Thyroid gland (tissue), 4 donors: ENCODE measurements around the gene RAB40C. TPM values are rescaled to one million over a fixed set of nuclear protein-coding genes. Genes with fewer than 3 reads are reported as not detected.

ENCODE experiments used
- DNase-seq, 2 donors: peaks; one replicate each; pipeline ENCODE4 v3.0.0-alpha.2; 2019
- H3K27ac ChIP-seq, 3 donors: fragments of 200-600 bp; sonication (generic); 1 replicate in 2 of 3; 2 replicates in 1 of 3; pipeline ENCODE4 v1.5.1; 2016 to 2019; ENCODE audit warnings: mild to moderate bottlenecking in 1 of 3, moderate library complexity in 1 of 3
- H3K27me3 ChIP-seq: fragments of 200-600 bp; sonication (generic); one replicate; pipeline ENCODE4 v1.5.1; 2019
- H3K36me3 ChIP-seq, 2 donors: fragments of 200-600 bp; sonication (generic); one replicate each; pipeline ENCODE4 v1.5.1; 2016 to 2019
- H3K4me1 ChIP-seq, 2 donors: fragments of 200-600 bp; sonication (generic); one replicate each; pipeline ENCODE4 v1.5.1; 2017 to 2019
- H3K4me3 ChIP-seq, 3 donors: fragments of 200-600 bp; sonication (generic); replicated peaks in 1 of 3; 1 replicate in 2 of 3; 2 replicates in 1 of 3; pipeline ENCODE4 v1.5.1; 2016; ENCODE audit warnings: mild to moderate bottlenecking in 1 of 3
- H3K9me3 ChIP-seq: fragments of 200-600 bp; sonication (generic); one replicate; pipeline ENCODE4 v1.5.1; 2017
- POLR2A ChIP-seq, 2 donors: fragments of 450-650 bp; IDR thresholded peaks; one replicate each; pipeline ENCODE4 v1.6.1; 2017; ENCODE audit warnings: antibody characterized with exemption in 2 of 2, mild to moderate bottlenecking in 2 of 2, moderate library complexity in 1 of 2
- WGBS, 2 donors: methylation state at CpG; one replicate each; pipeline ENCODE4 v1.1.5; 2017; 5-methylcytosine and 5-hydroxymethylcytosine counted together
- intact Hi-C: fragments of 100-400 bp; cut with DNase I; formaldehyde crosslinking; loops from one replicate; pipeline ENCODE4 v1.15.1; 2023
- total RNA-seq, 4 donors: library from RNA; depleted of rRNA; stranded (reverse); fragments of >200 nt; gene quantifications; one replicate each; pipeline ENCODE4 v1.2.3, GENCODE V29; 2016
- TF ChIP-seq, protein P1 (sequence below), 6 experiments: fragments of 200-600 bp in 3 of 6; fragments of 450-650 bp in 3 of 6; sonication (generic) in 3 of 6; IDR thresholded peaks; one replicate each; pipeline ENCODE4 v1.5.1; 2016 to 2019; ENCODE audit warnings: antibody characterized with exemption in 6 of 6, mild to moderate bottlenecking in 2 of 6, inconsistent platforms in 1 of 6, moderate library complexity in 1 of 6

Gene RAB40C
- total RNA-seq, 4 donors from 2014 or later, result 17.7 to 24.4 (median 18.4) TPM

- Histone ChIP-seq H3K4me3 (peak within 1 kb of the TSS; percentile 72 to 94 (median 75)), H3K9me3 (no peaks in the 10 kb centered on the region), H3K27me3 (no peaks in the 10 kb centered on the region), H3K27ac (peak within 1 kb of the TSS; percentile 70 to 80 (median 72)), H3K4me1 (peaks cover 8 to 14% of the 10 kb centered on the region in 2 donors), H3K36me3 (peaks cover 31 to 37% of the 10 kb centered on the region in 2 donors)
- intact Hi-C loops, result no loop called here
- TF ChIP-seq, protein P1, sequence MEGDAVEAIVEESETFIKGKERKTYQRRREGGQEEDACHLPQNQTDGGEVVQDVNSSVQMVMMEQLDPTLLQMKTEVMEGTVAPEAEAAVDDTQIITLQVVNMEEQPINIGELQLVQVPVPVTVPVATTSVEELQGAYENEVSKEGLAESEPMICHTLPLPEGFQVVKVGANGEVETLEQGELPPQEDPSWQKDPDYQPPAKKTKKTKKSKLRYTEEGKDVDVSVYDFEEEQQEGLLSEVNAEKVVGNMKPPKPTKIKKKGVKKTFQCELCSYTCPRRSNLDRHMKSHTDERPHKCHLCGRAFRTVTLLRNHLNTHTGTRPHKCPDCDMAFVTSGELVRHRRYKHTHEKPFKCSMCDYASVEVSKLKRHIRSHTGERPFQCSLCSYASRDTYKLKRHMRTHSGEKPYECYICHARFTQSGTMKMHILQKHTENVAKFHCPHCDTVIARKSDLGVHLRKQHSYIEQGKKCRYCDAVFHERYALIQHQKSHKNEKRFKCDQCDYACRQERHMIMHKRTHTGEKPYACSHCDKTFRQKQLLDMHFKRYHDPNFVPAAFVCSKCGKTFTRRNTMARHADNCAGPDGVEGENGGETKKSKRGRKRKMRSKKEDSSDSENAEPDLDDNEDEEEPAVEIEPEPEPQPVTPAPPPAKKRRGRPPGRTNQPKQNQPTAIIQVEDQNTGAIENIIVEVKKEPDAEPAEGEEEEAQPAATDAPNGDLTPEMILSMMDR (IDR thresholded peaks at IDR 0.05), result peak; percentile 40 to 97 (median 88)
- TF ChIP-seq POLR2A (IDR thresholded peaks at IDR 0.05), result peak in 1 of 2 donors; percentile 65
- WGBS, 2 donors, result 0 to 1% methylated on average over 2 to 24 of the region's 78 CpGs
- DNase-seq, result peak; percentile 92 to 93
Measured at GRCh38 chr16:667780-668518, 78.1 kb downstream of the RAB40C start, which contains the start of gene RHOT2. RHOT2 (plus strand) TSS chr16:668132; CDS start chr16:668200, 68 bp downstream.

GRCh38 chr16:668519-669171 lies 78.8 kb downstream of the RAB40C start:
- Histone ChIP-seq H3K36me3 (peaks cover 33 to 43% of the 10 kb centered on the region in 2 donors), H3K27ac (peak overlapping the region; percentile 70 to 80 (median 72)), H3K9me3 (no peaks in the 10 kb centered on the region), H3K4me1 (peaks cover 8 to 14% of the 10 kb centered on the region in 2 donors), H3K4me3 (peak overlapping the region; percentile 72 to 94 (median 75)), H3K27me3 (no peaks in the 10 kb centered on the region)
- 5% methylated on average over 12 of the region's 50 CpGs; no CpG with 5 or more reads in 1 of the 2 donors for WGBS, 2 donors
- DNase-seq, result no peak
- intact Hi-C loops, result no loop called here
- no peak for TF ChIP-seq POLR2A (IDR thresholded peaks at IDR 0.05)
- TF ChIP-seq, protein P1 (IDR thresholded peaks at IDR 0.05), result no peak

DNA sequence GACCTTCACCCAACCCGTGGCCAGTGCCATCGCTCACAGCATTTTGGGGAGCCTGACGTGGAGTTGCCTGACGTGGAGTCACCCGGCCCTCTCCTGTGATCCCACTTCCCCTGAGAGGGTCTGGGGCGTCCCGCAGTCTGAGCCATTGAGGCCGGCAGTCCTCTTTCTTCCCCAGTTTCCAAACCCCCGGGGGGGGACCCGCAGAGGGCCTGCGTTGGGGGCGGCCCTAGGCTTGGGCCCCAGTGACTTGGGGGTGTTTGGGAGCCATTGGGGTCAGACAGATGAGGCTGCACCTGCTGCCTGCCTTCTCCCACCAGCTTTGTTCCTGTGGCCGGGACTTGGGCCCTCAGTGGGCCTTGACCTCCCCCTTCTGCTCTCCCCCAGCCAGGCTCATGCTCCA lies 79.8 kb downstream of the RAB40C start:
- WGBS, 2 donors, result 97 to 100% methylated on average over 2 to 8 of the region's 13 CpGs
- H3K4me3 ChIP-seq, result no peak overlapping the region
- H3K36me3 ChIP-seq, result peaks cover 33 to 44% of the 10 kb centered on the region in 2 donors
- H3K27me3 ChIP-seq, result no peaks in the 10 kb centered on the region
- DNase-seq, result no peak
- no peaks in the 10 kb centered on the region for H3K9me3 ChIP-seq
- peaks cover 8 to 14% of the 10 kb centered on the region in 2 donors for H3K4me1 ChIP-seq
- H3K27ac ChIP-seq, result no peak overlapping the region
- TF ChIP-seq, protein P1 (IDR thresholded peaks at IDR 0.05), result no peak
- no peak for TF ChIP-seq POLR2A (IDR thresholded peaks at IDR 0.05)
- intact Hi-C loops, result no loop called here

- TF ChIP-seq, protein P1 (IDR thresholded peaks at IDR 0.05), result no peak
- no peak for TF ChIP-seq POLR2A (IDR thresholded peaks at IDR 0.05)
- H3K4me3 ChIP-seq, result no peak overlapping the region
- H3K9me3 ChIP-seq, result no peaks in the 10 kb centered on the region
- H3K36me3 ChIP-seq, result peaks cover 33 to 44% of the 10 kb centered on the region in 2 donors
- DNase-seq, result no peak
- WGBS, 2 donors, result 72 to 94% methylated on average over 7 to 30 of the region's 52 CpGs
- H3K27ac ChIP-seq, result no peak overlapping the region
- peaks cover 12 to 24% of the 10 kb centered on the region in 2 donors for H3K4me1 ChIP-seq
- no peaks in the 10 kb centered on the region for H3K27me3 ChIP-seq
- intact Hi-C loops, result no loop called here
Measured at GRCh38 chr16:670485-671352, 80.9 kb downstream of the RAB40C start.
